ENCODE data around the gene ZRANB1. TPM values are rescaled to one million over a fixed set of nuclear protein-coding genes. Genes with fewer than 3 reads are reported as not detected.

Gene ZRANB1
- total RNA-seq, 4 donors from 2014 or later = 35.5 to 48.7 (median 44.3) TPM

- no peak for ATAC-seq
- Histone ChIP-seq H3K9me3 (no peaks in the 10 kb centered on the region), H3K27me3 (no peaks in the 10 kb centered on the region), H3K4me1 (peaks cover 5 to 55% (median 38%) of the 10 kb centered on the region in 3 donors), H3K4me3 (no peak overlapping the region), H3K36me3 (peaks cover 0 to 92% of the 10 kb centered on the region in 2 donors), H3K27ac (no peak overlapping the region)
- WGBS, 2 donors (ENCODE audit: low coverage in 1 of 2) = 90 to 95% methylated on average over 3 to 4 of the region's 11 CpGs
- TF ChIP-seq EP300 (IDR thresholded peaks at IDR 0.05) = no peak
- TF ChIP-seq POLR2A (IDR thresholded peaks at IDR 0.05) = no peak
- no peak for TF ChIP-seq CTCF (IDR thresholded peaks at IDR 0.05)
- no peak for TF ChIP-seq POLR2AphosphoS5 (IDR thresholded peaks at IDR 0.05)
Measured at GRCh38 chr10:124997306-124997705, 55.4 kb downstream of the ZRANB1 start.

GRCh38 chr10:124997771-124998623, 56.1 kb downstream of the ZRANB1 start:
- Histone ChIP-seq H3K9me3 (no peaks in the 10 kb centered on the region), H3K36me3 (peaks cover 0 to 94% of the 10 kb centered on the region in 2 donors), H3K27ac (peak overlapping the region in 2 of 4 donors; percentile 7 to 75)

GRCh38 chr10:124998624-124999291, 56.8 kb downstream of the ZRANB1 start:
- H3K9me3 ChIP-seq = no peaks in the 10 kb centered on the region
- WGBS, 2 donors (ENCODE audit: low coverage in 1 of 2) = 97% methylated on average over 8 of the region's 16 CpGs; no CpG with 5 or more reads in 1 of the 2 donors
- no peak for ATAC-seq
- TF ChIP-seq CTCF (IDR thresholded peaks at IDR 0.05) (no peak), EP300 (IDR thresholded peaks at IDR 0.05) (no peak), POLR2AphosphoS5 (IDR thresholded peaks at IDR 0.05) (no peak), POLR2A (IDR thresholded peaks at IDR 0.05) (no peak)
- no peaks in the 10 kb centered on the region for H3K27me3 ChIP-seq
- peak overlapping the region in 3 of 4 donors; percentile 72 to 77 (median 75) for H3K27ac ChIP-seq
- H3K4me3 ChIP-seq = no peak overlapping the region
- H3K4me1 ChIP-seq = peaks cover 5 to 61% (median 38%) of the 10 kb centered on the region in 3 donors
- peaks cover 0 to 94% of the 10 kb centered on the region in 2 donors for H3K36me3 ChIP-seq

More at GRCh38 chr10:124997771-124998623, 56.1 kb downstream of the ZRANB1 start:
- WGBS, 2 donors (ENCODE audit: low coverage in 1 of 2) = no CpG with 5 or more reads among the region's 35 CpGs
- no peak for ATAC-seq
- peaks cover 5 to 55% (median 39%) of the 10 kb centered on the region in 3 donors for H3K4me1 ChIP-seq
- H3K4me3 ChIP-seq = no peak overlapping the region
- H3K27me3 ChIP-seq = no peaks in the 10 kb centered on the region
- no peak for TF ChIP-seq EP300 (IDR thresholded peaks at IDR 0.05)

GRCh38 chr10:124999433-125000365, 57.8 kb downstream of the ZRANB1 start:
- ATAC-seq = peak; percentile 84
- no peak for TF ChIP-seq EP300 (IDR thresholded peaks at IDR 0.05)
- peak; percentile 79 for TF ChIP-seq POLR2AphosphoS5 (IDR thresholded peaks at IDR 0.05)
- no peak for TF ChIP-seq POLR2A (IDR thresholded peaks at IDR 0.05)
- peak in 1 of 4 experiments; percentile 7 for TF ChIP-seq CTCF (IDR thresholded peaks at IDR 0.05)
- peaks cover 5 to 63% (median 38%) of the 10 kb centered on the region in 3 donors for H3K4me1 ChIP-seq
- 67 to 87% methylated on average over 1 to 3 of the region's 29 CpGs for WGBS, 2 donors (ENCODE audit: low coverage in 1 of 2)
- no peak overlapping the region for H3K4me3 ChIP-seq
- no peaks in the 10 kb centered on the region for H3K27me3 ChIP-seq
- H3K36me3 ChIP-seq = peaks cover 0 to 91% of the 10 kb centered on the region in 2 donors
- H3K27ac ChIP-seq = peak overlapping the region in 3 of 4 donors; percentile 72 to 77 (median 75)
- no peaks in the 10 kb centered on the region for H3K9me3 ChIP-seq

All from gastroesophageal sphincter (tissue), 4 donors.